Lower leg skin (tissue), 3 donors: ENCODE data around the gene DBI.

ENCODE experiments used
- CTCF ChIP-seq, 3 donors: fragments of 450-650 bp; IDR thresholded peaks; one replicate each; pipeline ENCODE4 v1.5.1; 2016; ENCODE audit warnings: antibody characterized with exemption in 3 of 3, mild to moderate bottlenecking in 3 of 3, moderate library complexity in 2 of 3
- POLR2A ChIP-seq, 2 donors: fragments of 450-650 bp; IDR thresholded peaks; one replicate each; pipeline ENCODE4 v1.6.1; 2016 to 2017; ENCODE audit warnings: antibody characterized with exemption in 2 of 2, mild to moderate bottlenecking in 1 of 2, moderate library complexity in 1 of 2

GRCh38 chr2:119332953-119333352, 33.8 kb upstream of the DBI start:
- no peak for TF ChIP-seq CTCF (IDR thresholded peaks at IDR 0.05)
- TF ChIP-seq POLR2A (IDR thresholded peaks at IDR 0.05), result no peak
